CD8-positive, alpha-beta memory T cell (primary cell): Measurements from ENCODE around the gene SYT2. TPM values are rescaled to one million over a fixed set of nuclear protein-coding genes. Genes with fewer than 3 reads are reported as not detected.
"Not testable (repeated sequence)": the region's sequence is repeated elsewhere in the genome, so short reads cannot be mapped to it uniquely, and the experiment has no call there.

Experiments used
- CTCF ChIA-PET: fragments of 350-600 bp; sonication (Branson Sonifier 250); formaldehyde crosslinking; loops from one replicate; lab custom pipeline; 2021; ENCODE audit warnings: antibody characterized with exemption; lab: Charles Lee
- POLR2A ChIA-PET: fragments of 350-600 bp; sonication (Branson Sonifier 250); formaldehyde crosslinking; loops from one replicate; lab custom pipeline; 2021; ENCODE audit warnings: antibody characterized with exemption; lab: Charles Lee
- DNase-seq, 5 donors: peaks; one replicate each; pipeline versions ENCODE4 v3.0.0 to v3.0.0-alpha.2; 2020 to 2022; ENCODE audit warnings: mixed read lengths in 1 of 5
- H3K27ac ChIP-seq: one replicate; pipeline ENCODE4 v1.7.0; 2013; ENCODE audit warnings: low read depth, mild to moderate bottlenecking, low read length, moderate library complexity
- H3K27me3 ChIP-seq: 2 replicates; pipeline ENCODE4 v1.7.0; 2013; ENCODE audit warnings: low read length, mild to moderate bottlenecking; ENCODE audit not compliant: insufficient read depth, poor library complexity, severe bottlenecking
- H3K36me3 ChIP-seq: 2 replicates; pipeline ENCODE4 v1.7.0; 2013; ENCODE audit warnings: mild to moderate bottlenecking, low read length, moderate library complexity; ENCODE audit not compliant: insufficient read depth
- H3K4me1 ChIP-seq: 2 replicates; pipeline ENCODE4 v1.7.0; 2013; ENCODE audit warnings: mild to moderate bottlenecking, low read length, moderate library complexity; ENCODE audit not compliant: insufficient read depth
- H3K4me3 ChIP-seq: 2 replicates; pipeline ENCODE4 v1.7.0; 2013; ENCODE audit warnings: mild to moderate bottlenecking, low read length
- H3K9me3 ChIP-seq: 2 replicates; pipeline ENCODE4 v1.7.0; 2013; ENCODE audit warnings: mild to moderate bottlenecking, low read length
- H3K27ac Mint-ChIP-seq, 8 donors: one replicate each; pipeline ENCODE4 v1.8.0; 2020 to 2021; ENCODE audit warnings: mixed read lengths in 8 of 8, mild to moderate bottlenecking in 6 of 8, inconsistent platforms in 3 of 8, moderate library complexity in 3 of 8
- H3K27me3 Mint-ChIP-seq, 2 donors: one replicate each; pipeline ENCODE4 v1.8.0; 2020 to 2021; ENCODE audit warnings: mixed read lengths in 2 of 2, mild to moderate bottlenecking in 1 of 2, moderate library complexity in 1 of 2
- H3K36me3 Mint-ChIP-seq, 3 donors: one replicate each; pipeline ENCODE4 v1.8.0; 2020 to 2021; ENCODE audit warnings: mixed read lengths in 3 of 3, inconsistent platforms in 1 of 3, mild to moderate bottlenecking in 1 of 3
- H3K4me1 Mint-ChIP-seq, 3 donors: one replicate each; pipeline ENCODE4 v1.8.0; 2020 to 2021; ENCODE audit warnings: mixed read lengths in 3 of 3, inconsistent platforms in 1 of 3, mild to moderate bottlenecking in 1 of 3
- H3K4me3 Mint-ChIP-seq, 7 donors: one replicate each; pipeline ENCODE4 v1.8.0; 2020 to 2021; ENCODE audit warnings: mixed read lengths in 7 of 7, mild to moderate bottlenecking in 6 of 7, moderate library complexity in 4 of 7, inconsistent platforms in 2 of 7
- H3K9me3 Mint-ChIP-seq, 5 donors: one replicate each; pipeline ENCODE4 v1.8.0; 2020 to 2022; ENCODE audit warnings: mixed read lengths in 5 of 5, mild to moderate bottlenecking in 3 of 5, moderate library complexity in 2 of 5, inconsistent platforms in 1 of 5
- polyA plus RNA-seq: library from polyadenylated mRNA; unstranded; fragments of 300-500 nt; fragmentation: Illumina TruSeq; gene quantifications from one replicate; pipeline ENCODE4 v1.2.3, GENCODE V29; 2021
- total RNA-seq, 2 experiments: library from RNA; stranded (reverse); gene quantifications; one replicate each; pipeline ENCODE4 v1.2.3, GENCODE V29; 2021

Gene SYT2
- total and polyA plus RNA-seq, 3 experiments from 2014 or later = not detected

- Histone ChIP-seq H3K36me3 (no peaks in the 10 kb centered on the region), H3K4me3 (no peak overlapping the region), H3K9me3 (no peaks in the 10 kb centered on the region), H3K27ac (no peak overlapping the region), H3K4me1 (peaks cover 23% of the 10 kb centered on the region), H3K27me3 (peaks cover 5% of the 10 kb centered on the region)
- Mint-ChIP-seq H3K36me3 (no peaks in the 10 kb centered on the region), H3K4me3 (no peak overlapping the region), H3K9me3 (no peaks in the 10 kb centered on the region), H3K27me3 (peaks cover 16 to 23% of the 10 kb centered on the region in 2 donors), H3K27ac (no peak overlapping the region), H3K4me1 (peaks cover 7 to 20% (median 12%) of the 10 kb centered on the region in 3 donors)
- no peak for DNase-seq
- ChIA-PET POLR2A (no interaction called here), CTCF (no interaction called here)
Measured at GRCh38 chr1:202623075-202623474, 87.2 kb downstream of the SYT2 start.

- peaks cover 5% of the 10 kb centered on the region for H3K27me3 ChIP-seq
- DNase-seq = no peak
- Mint-ChIP-seq H3K4me1 (peaks cover under 1 to 13% (median 5%) of the 10 kb centered on the region in 3 donors), H3K27me3 (peaks cover 16 to 27% of the 10 kb centered on the region in 2 donors), H3K9me3 (no peaks in the 10 kb centered on the region), H3K27ac (no peak overlapping the region), H3K4me3 (no peak overlapping the region), H3K36me3 (no peaks in the 10 kb centered on the region)
- H3K4me3 ChIP-seq = no peak overlapping the region
- CTCF ChIA-PET = no interaction called here
- H3K27ac ChIP-seq = no peak overlapping the region
- POLR2A ChIA-PET = no interaction called here
- peaks cover 16% of the 10 kb centered on the region for H3K4me1 ChIP-seq
- no peaks in the 10 kb centered on the region for H3K9me3 ChIP-seq
- no peaks in the 10 kb centered on the region for H3K36me3 ChIP-seq
Measured at GRCh38 chr1:202622388-202622787, 87.9 kb downstream of the SYT2 start.

GRCh38 chr1:202621446-202621845 lies 88.8 kb downstream of the SYT2 start:
- ChIA-PET CTCF (no interaction called here), POLR2A (no interaction called here)
- peaks cover 13% of the 10 kb centered on the region for H3K4me1 ChIP-seq
- Mint-ChIP-seq H3K27ac (peak overlapping the region in 1 of 8 donors; percentile 47), H3K36me3 (no peaks in the 10 kb centered on the region), H3K27me3 (peaks cover 15 to 36% of the 10 kb centered on the region in 2 donors), H3K4me1 (peaks cover 4 to 11% (median 8%) of the 10 kb centered on the region in 3 donors), H3K9me3 (no peaks in the 10 kb centered on the region), H3K4me3 (no peak overlapping the region)
- DNase-seq = no peak
- H3K27me3 ChIP-seq = peaks cover 5% of the 10 kb centered on the region
- no peak overlapping the region for H3K27ac ChIP-seq
- H3K9me3 ChIP-seq = no peaks in the 10 kb centered on the region
- no peaks in the 10 kb centered on the region for H3K36me3 ChIP-seq
- H3K4me3 ChIP-seq = no peak overlapping the region

GRCh38 chr1:202620036-202620435 lies 90.2 kb downstream of the SYT2 start:
- H3K36me3 ChIP-seq, H3K27me3 ChIP-seq, H3K27ac Mint-ChIP-seq, CTCF ChIA-PET, DNase-seq, H3K36me3 Mint-ChIP-seq, H3K9me3 Mint-ChIP-seq, H3K4me3 ChIP-seq, H3K27ac ChIP-seq, POLR2A ChIA-PET, H3K9me3 ChIP-seq, H3K4me1 ChIP-seq, H3K4me3 Mint-ChIP-seq: not testable (repeated sequence)
- H3K27me3 Mint-ChIP-seq = peaks cover 15 to 40% of the 10 kb centered on the region in 2 donors
- peaks cover 15 to 18% (median 16%) of the 10 kb centered on the region in 3 donors for H3K4me1 Mint-ChIP-seq

GRCh38 chr1:202619505-202619904 lies 90.7 kb downstream of the SYT2 start:
- DNase-seq = no peak
- H3K36me3 Mint-ChIP-seq = no peaks in the 10 kb centered on the region
- peaks cover 15 to 18% (median 16%) of the 10 kb centered on the region in 3 donors for H3K4me1 Mint-ChIP-seq
- no peaks in the 10 kb centered on the region for H3K9me3 Mint-ChIP-seq
- POLR2A ChIA-PET = no interaction called here
- H3K36me3 ChIP-seq = no peaks in the 10 kb centered on the region
- peaks cover 5% of the 10 kb centered on the region for H3K4me1 ChIP-seq
- H3K4me3 ChIP-seq = no peak overlapping the region
- H3K27me3 ChIP-seq = no peaks in the 10 kb centered on the region
- peaks cover 15 to 40% of the 10 kb centered on the region in 2 donors for H3K27me3 Mint-ChIP-seq
- H3K27ac ChIP-seq = no peak overlapping the region
- CTCF ChIA-PET = no interaction called here
- H3K4me3 Mint-ChIP-seq = peak overlapping the region in 1 of 7 donors; percentile 55
- H3K9me3 ChIP-seq = no peaks in the 10 kb centered on the region
- no peak overlapping the region for H3K27ac Mint-ChIP-seq

- POLR2A ChIA-PET, H3K27ac Mint-ChIP-seq, H3K36me3 Mint-ChIP-seq, H3K4me3 ChIP-seq, H3K9me3 ChIP-seq, CTCF ChIA-PET, H3K27ac ChIP-seq, DNase-seq, H3K27me3 ChIP-seq, H3K36me3 ChIP-seq, H3K9me3 Mint-ChIP-seq, H3K4me1 ChIP-seq: not testable (repeated sequence)
- peaks cover 15 to 18% (median 16%) of the 10 kb centered on the region in 3 donors for H3K4me1 Mint-ChIP-seq
- H3K27me3 Mint-ChIP-seq = peaks cover 15 to 40% of the 10 kb centered on the region in 2 donors
- H3K4me3 Mint-ChIP-seq = peak overlapping the region in 1 of 7 donors; percentile 13
Measured at GRCh38 chr1:202619012-202619411, 91.2 kb downstream of the SYT2 start.

GRCh38 chr1:202616355-202616915 lies 93.8 kb downstream of the SYT2 start:
- H3K27me3 ChIP-seq = no peaks in the 10 kb centered on the region
- Mint-ChIP-seq H3K9me3 (no peaks in the 10 kb centered on the region), H3K4me1 (peaks cover 15 to 18% (median 16%) of the 10 kb centered on the region in 3 donors), H3K27me3 (peaks cover 11 to 40% of the 10 kb centered on the region in 2 donors), H3K4me3 (no peak overlapping the region), H3K27ac (peak overlapping the region in 1 of 8 donors; percentile 2), H3K36me3 (no peaks in the 10 kb centered on the region)
- H3K4me3 ChIP-seq = no peak overlapping the region
- no peak for DNase-seq
- ChIA-PET POLR2A (no interaction called here), CTCF (no interaction called here)
- no peak overlapping the region for H3K27ac ChIP-seq
- H3K36me3 ChIP-seq = no peaks in the 10 kb centered on the region
- peaks cover 5% of the 10 kb centered on the region for H3K4me1 ChIP-seq
- H3K9me3 ChIP-seq = no peaks in the 10 kb centered on the region

- DNase-seq = no peak
- no peak overlapping the region for H3K4me3 ChIP-seq
- H3K36me3 ChIP-seq = no peaks in the 10 kb centered on the region
- POLR2A ChIA-PET = no interaction called here
- CTCF ChIA-PET = no interaction called here
- Mint-ChIP-seq H3K4me1 (peaks cover 15 to 18% (median 16%) of the 10 kb centered on the region in 3 donors), H3K27ac (peak overlapping the region in 2 of 8 donors; percentile 18 to 38), H3K4me3 (peak overlapping the region in 1 of 7 donors; percentile 26), H3K36me3 (no peaks in the 10 kb centered on the region), H3K27me3 (peaks cover 8 to 39% of the 10 kb centered on the region in 2 donors), H3K9me3 (no peaks in the 10 kb centered on the region)
- H3K27ac ChIP-seq = no peak overlapping the region
- no peaks in the 10 kb centered on the region for H3K27me3 ChIP-seq
- no peaks in the 10 kb centered on the region for H3K9me3 ChIP-seq
- peaks cover 5% of the 10 kb centered on the region for H3K4me1 ChIP-seq
Measured at GRCh38 chr1:202615501-202616354, 94.5 kb downstream of the SYT2 start.
